Central memory CD8-positive, alpha-beta T cell (primary cell): Measurements from ENCODE around the gene EMC9.
A peak's percentile ranks its signal among the peaks of the same experiment; 100 is the strongest.

ENCODE experiments used
- ATAC-seq: fragments of 150-1000 bp; cut with Tn5 transposase; replicated peaks from 2 replicates; pipeline ENCODE4 v1.10.0; 2022; ENCODE audit warnings: mild to moderate bottlenecking, moderate FRiP score, moderate number of reproducible peaks; ENCODE audit not compliant: poor library complexity, severe bottlenecking; ENCODE audit errors: extremely low read depth
- DNase-seq, 2 donors: peaks; one replicate each; pipeline ENCODE4 v3.0.0; 2021; ENCODE audit warnings: low spot score in 2 of 2
- H3K27ac Mint-ChIP-seq: one replicate; pipeline ENCODE4 v1.8.0; 2022; ENCODE audit warnings: low read depth, mild to moderate bottlenecking, moderate library complexity, mixed read lengths
- H3K27me3 Mint-ChIP-seq: one replicate; pipeline ENCODE4 v1.8.0; 2022; ENCODE audit warnings: mixed read lengths
- H3K36me3 Mint-ChIP-seq: one replicate; pipeline ENCODE4 v1.8.0; 2022; ENCODE audit warnings: mild to moderate bottlenecking, moderate library complexity, mixed read lengths; ENCODE audit not compliant: insufficient read depth
- H3K4me1 Mint-ChIP-seq: one replicate; pipeline ENCODE4 v1.8.0; 2022; ENCODE audit warnings: mixed read lengths
- H3K4me3 Mint-ChIP-seq: one replicate; pipeline ENCODE4 v1.8.0; 2022; ENCODE audit warnings: mild to moderate bottlenecking, moderate library complexity, mixed read lengths
- H3K9me3 Mint-ChIP-seq: one replicate; pipeline ENCODE4 v1.8.0; 2022; ENCODE audit warnings: mixed read lengths

EMC9 gene

GRCh38 chr14:24100982-24101494 lies 40.4 kb downstream of the EMC9 start:
- Mint-ChIP-seq H3K27me3 (no peaks in the 10 kb centered on the region), H3K27ac (no peak overlapping the region), H3K9me3 (no peaks in the 10 kb centered on the region), H3K4me3 (no peak overlapping the region), H3K4me1 (peaks cover 10% of the 10 kb centered on the region), H3K36me3 (peaks cover 11% of the 10 kb centered on the region)
- no peak for DNase-seq
- ATAC-seq: no peak

GRCh38 chr14:24100197-24100981 lies 41.0 kb downstream of the EMC9 start:
- H3K9me3 Mint-ChIP-seq: no peaks in the 10 kb centered on the region
- H3K4me1 Mint-ChIP-seq: peaks cover 16% of the 10 kb centered on the region
- H3K27me3 Mint-ChIP-seq: no peaks in the 10 kb centered on the region
- DNase-seq (no peak), ATAC-seq (no peak)
- H3K27ac Mint-ChIP-seq: peak overlapping the region; percentile 61
- peaks cover 11% of the 10 kb centered on the region for H3K36me3 Mint-ChIP-seq
- no peak overlapping the region for H3K4me3 Mint-ChIP-seq

GRCh38 chr14:24098927-24099813 lies 42.2 kb downstream of the EMC9 start:
- H3K27ac Mint-ChIP-seq: peak overlapping the region; percentile 61
- H3K36me3 Mint-ChIP-seq: peaks cover 16% of the 10 kb centered on the region
- H3K4me3 Mint-ChIP-seq: no peak overlapping the region
- no peak for DNase-seq
- H3K27me3 Mint-ChIP-seq: no peaks in the 10 kb centered on the region
- peaks cover 27% of the 10 kb centered on the region for H3K4me1 Mint-ChIP-seq
- H3K9me3 Mint-ChIP-seq: no peaks in the 10 kb centered on the region
- ATAC-seq: no peak

GRCh38 chr14:24098229-24098926 lies 43.0 kb downstream of the EMC9 start:
- Mint-ChIP-seq H3K4me1 (peaks cover 31% of the 10 kb centered on the region), H3K27me3 (no peaks in the 10 kb centered on the region), H3K27ac (no peak overlapping the region), H3K4me3 (no peak overlapping the region), H3K36me3 (peaks cover 16% of the 10 kb centered on the region), H3K9me3 (no peaks in the 10 kb centered on the region)
- no peak for ATAC-seq
- DNase-seq: no peak

- Mint-ChIP-seq H3K27ac (no peak overlapping the region), H3K4me1 (peaks cover 36% of the 10 kb centered on the region), H3K4me3 (peak overlapping the region; percentile 32), H3K9me3 (no peaks in the 10 kb centered on the region), H3K36me3 (peaks cover 11% of the 10 kb centered on the region), H3K27me3 (no peaks in the 10 kb centered on the region)
- ATAC-seq (no peak), DNase-seq (no peak)
These were observed 44.7 kb downstream of the EMC9 start for GRCh38 chr14:24096545-24097181.

GRCh38 chr14:24095271-24096068 lies 45.9 kb downstream of the EMC9 start:
- DNase-seq (no peak), ATAC-seq (peak; percentile 17)
- Mint-ChIP-seq H3K9me3 (no peaks in the 10 kb centered on the region), H3K27ac (peak overlapping the region; percentile 96), H3K36me3 (peaks cover 9% of the 10 kb centered on the region), H3K4me1 (peaks cover 40% of the 10 kb centered on the region), H3K4me3 (peak overlapping the region; percentile 94), H3K27me3 (no peaks in the 10 kb centered on the region)

- ATAC-seq (no peak), DNase-seq (no peak)
- peaks cover 9% of the 10 kb centered on the region for H3K36me3 Mint-ChIP-seq
- no peaks in the 10 kb centered on the region for H3K27me3 Mint-ChIP-seq
- peak overlapping the region; percentile 94 for H3K4me3 Mint-ChIP-seq
- H3K9me3 Mint-ChIP-seq: no peaks in the 10 kb centered on the region
- peak overlapping the region; percentile 96 for H3K27ac Mint-ChIP-seq
- peaks cover 42% of the 10 kb centered on the region for H3K4me1 Mint-ChIP-seq
These were observed 46.5 kb downstream of the EMC9 start for GRCh38 chr14:24094841-24095270.

- DNase-seq: peak; percentile 41 to 47
- H3K4me1 Mint-ChIP-seq: peaks cover 38% of the 10 kb centered on the region
- peaks cover 9% of the 10 kb centered on the region for H3K36me3 Mint-ChIP-seq
- peak within 1 kb of the TSS; percentile 96 for H3K27ac Mint-ChIP-seq
- no peaks in the 10 kb centered on the region for H3K27me3 Mint-ChIP-seq
- peak within 1 kb of the TSS; percentile 94 for H3K4me3 Mint-ChIP-seq
- peak; percentile 77 for ATAC-seq
- no peaks in the 10 kb centered on the region for H3K9me3 Mint-ChIP-seq
These were observed 47.2 kb downstream of the EMC9 start, which contains the start of gene PCK2 for GRCh38 chr14:24093901-24094840. Gene PCK2 (plus strand): TSS chr14:24094311. CDS start chr14:24094406, 95 bp downstream.

- H3K9me3 Mint-ChIP-seq: no peaks in the 10 kb centered on the region
- peaks cover 9% of the 10 kb centered on the region for H3K36me3 Mint-ChIP-seq
- ATAC-seq: no peak
- H3K4me1 Mint-ChIP-seq: peaks cover 38% of the 10 kb centered on the region
- H3K27me3 Mint-ChIP-seq: no peaks in the 10 kb centered on the region
- no peak for DNase-seq
- H3K4me3 Mint-ChIP-seq: peak overlapping the region; percentile 94
- H3K27ac Mint-ChIP-seq: peak overlapping the region; percentile 92
These were observed 48.0 kb downstream of the EMC9 start for GRCh38 chr14:24093207-24093900.

GRCh38 chr14:24092505-24093206 lies 48.7 kb downstream of the EMC9 start:
- peaks cover 8% of the 10 kb centered on the region for H3K36me3 Mint-ChIP-seq
- H3K27ac Mint-ChIP-seq: peak overlapping the region; percentile 92
- ATAC-seq (no peak), DNase-seq (no peak)
- H3K27me3 Mint-ChIP-seq: no peaks in the 10 kb centered on the region
- H3K4me3 Mint-ChIP-seq: peak overlapping the region; percentile 94
- H3K4me1 Mint-ChIP-seq: peaks cover 38% of the 10 kb centered on the region
- H3K9me3 Mint-ChIP-seq: no peaks in the 10 kb centered on the region
